ENCODE data around the gene TEPSIN. TPM values are rescaled to one million over a fixed set of nuclear protein-coding genes. Genes with fewer than 3 reads are reported as not detected.

TEPSIN gene
- total and polyA plus RNA-seq, 2 of the 8 experiments (the other 6 are each of a cell fraction or from before 2014, with no cell fraction given): 22.9 to 28.0 TPM

DNA sequence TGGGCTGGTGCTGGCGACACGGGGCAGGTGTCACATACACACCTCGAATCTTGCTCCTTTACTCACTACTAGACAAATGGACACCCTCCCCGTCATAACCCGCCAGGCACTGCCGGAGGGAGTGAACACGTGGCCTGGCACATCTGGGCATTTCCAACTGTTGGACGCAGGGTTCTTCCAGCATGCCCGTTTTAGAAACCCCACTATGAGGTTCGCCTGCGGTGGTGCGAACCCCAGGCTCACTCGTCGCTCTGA lies 9.3 kb downstream of the TEPSIN start:
- POLR2A ChIA-PET (ENCODE audit: partially characterized antibody): interaction anchor here (1.0 to 1.7 kb wide), 4 partner anchors 9 to 279 kb away, joined by 3 to 10 read pairs (median 3); partner anchors contain the start of genes NDUFAF8 and TEPSIN

More for the DNA sequence above, 9.3 kb downstream of the TEPSIN start:
- no peaks in the 10 kb centered on the region; a peak in 1 of 4 replicates for H3K9me3 ChIP-seq (ENCODE audit: insufficient read depth in 2 of 2, low read depth in 1 of 2, low read length in 1 of 2)
- no peak overlapping the region for H3K4me2 ChIP-seq (ENCODE audit: insufficient read depth in 1 of 2, low read depth in 2 of 2, low read length in 2 of 2)
- H3K18ac ChIP-seq (ENCODE audit: extremely low read depth, low read length): no peak overlapping the region
- 94% methylated on average over 14 of the region's 14 CpGs; no CpG with 5 or more reads in 1 of the 2 experiments for WGBS, 2 experiments (ENCODE audit: extremely low coverage in 1 of 2, insufficient coverage in 1 of 2, insufficient read length in 1 of 2, insufficient replicate concordance in 2 of 2, low coverage in 1 of 2, low lambda C conversion rate in 2 of 2, missing lambda C conversion rate in 1 of 2)
- no peaks in the 10 kb centered on the region; the same call in 1 of the 2 replicates for H3K79me1 ChIP-seq (ENCODE audit: low read depth, low read length)
- no peak overlapping the region for H2BK20ac ChIP-seq (ENCODE audit: low read length)
- DNase-seq (ENCODE audit: low read depth in 1 of 2, low spot score in 2 of 2) (no peak), FAIRE-seq (no peak)
- H3K23ac ChIP-seq (ENCODE audit: insufficient read length): no peak overlapping the region
- no peak overlapping the region for H3K9ac ChIP-seq (replicated peaks in 1 of 4; ENCODE audit: extremely low read depth in 1 of 4, low read depth in 3 of 4, low read length in 3 of 4)
- no peak overlapping the region for H2AFZ ChIP-seq (ENCODE audit: low read length)
- no peak overlapping the region for H3K4ac ChIP-seq (replicated peaks; ENCODE audit: insufficient read length, low read depth, low read length)
- CTCF ChIA-PET (ENCODE audit: partially characterized antibody): interaction anchor here (0.6 to 1.7 kb wide), 10 partner anchors 10 to 1601 kb away, joined by 3 to 7 read pairs (median 3); partner anchors contain the start of genes NDUFAF8 and TEPSIN
- H4K5ac ChIP-seq (ENCODE audit: insufficient read length, low read depth, low read length): no peak overlapping the region
- no peaks in the 10 kb centered on the region for H3K79me2 ChIP-seq (ENCODE audit: control insufficient read depth in 1 of 2, insufficient read depth in 2 of 2, low read length in 2 of 2)
- no peak overlapping the region for H2BK120ac ChIP-seq (replicated peaks; ENCODE audit: low read depth, low read length)
- no peak for TF ChIP-seq SP4 (IDR thresholded peaks at IDR 0.05; ENCODE audit: low read length)
- no peak for TF ChIP-seq YY1 (IDR thresholded peaks at IDR 0.05; ENCODE audit: low read depth, low read length)
- TF ChIP-seq CREB1 (IDR thresholded peaks at IDR 0.05): no peak
- TF ChIP-seq RAD21 (IDR thresholded peaks at IDR 0.05 in 1 of 2, conservative IDR thresholded peaks at IDR 0.05 in 1 of 2; ENCODE audit: low read depth in 2 of 2, low read length in 2 of 2): no peak
- no peak for TF ChIP-seq RBBP5 (IDR thresholded peaks at IDR 0.05; ENCODE audit: borderline replicate concordance, low read depth, low read length)
- TF ChIP-seq RNF2 (IDR thresholded peaks at IDR 0.05; ENCODE audit: borderline replicate concordance, low read depth, low read length, missing control alignments, poor library complexity, severe bottlenecking): no peak
- no peak for TF ChIP-seq CHD2 (IDR thresholded peaks at IDR 0.05; ENCODE audit: low read length)
- no peak for TF ChIP-seq POLR2A (IDR thresholded peaks at IDR 0.05; ENCODE audit: control extremely low read depth in 1 of 2, low read depth in 2 of 2, low read length in 2 of 2)
- TF ChIP-seq TAF7 (optimal IDR thresholded peaks at IDR 0.05; ENCODE audit: borderline replicate concordance, low read depth, low read length): no peak
- TF ChIP-seq SIRT6 (IDR thresholded peaks at IDR 0.05; ENCODE audit: low read length): no peak
- TF ChIP-seq BRCA1 (IDR thresholded peaks at IDR 0.05; ENCODE audit: low read depth, low read length): no peak
- TF ChIP-seq BACH1 (IDR thresholded peaks at IDR 0.05; ENCODE audit: low read length): no peak
- H4K20me1 ChIP-seq (replicated peaks in 1 of 2; ENCODE audit: control insufficient read depth in 1 of 2, insufficient read depth in 2 of 2, low read length in 2 of 2): peaks cover 0 to 9% of the 10 kb centered on the region in 2 experiments
- no peak overlapping the region for H2AK5ac ChIP-seq (ENCODE audit: low read depth, low read length)
- H4K91ac ChIP-seq (replicated peaks; ENCODE audit: insufficient read length, low read length): no peak overlapping the region
- no peak overlapping the region for H3K56ac ChIP-seq (replicated peaks; ENCODE audit: insufficient read length, low read depth, low read length)
- H3K27me3 ChIP-seq (replicated peaks in 1 of 4; ENCODE audit: control insufficient read depth in 3 of 4, extremely low read depth in 1 of 4, insufficient read depth in 3 of 4, low read length in 3 of 4): no peaks in the 10 kb centered on the region
- no peak overlapping the region for H2BK12ac ChIP-seq (ENCODE audit: low read depth, low read length)
- H3K36me3 ChIP-seq (ENCODE audit: control insufficient read depth in 2 of 4, insufficient read depth in 4 of 4, low read length in 3 of 4): peaks cover 0 to 18% (median 4%) of the 10 kb centered on the region in 4 experiments; a peak in 5 of 8 replicates
- H3K4me3 ChIP-seq (ENCODE audit: extremely low read depth in 1 of 4, insufficient read depth in 2 of 4, low read depth in 3 of 4, low read length in 4 of 4): no peak overlapping the region
- H3K27ac ChIP-seq (ENCODE audit: low read depth, low read length): no peak overlapping the region
- H3K14ac ChIP-seq (ENCODE audit: insufficient read length): no peak overlapping the region
- no peak overlapping the region for H2BK15ac ChIP-seq (ENCODE audit: low read length)
- no peak overlapping the region for H2BK5ac ChIP-seq (ENCODE audit: low read depth, low read length)
- no peaks in the 10 kb centered on the region for H3K23me2 ChIP-seq (ENCODE audit: low read depth, low read length)
- no peaks in the 10 kb centered on the region for H3K4me1 ChIP-seq (replicated peaks in 1 of 4; ENCODE audit: control insufficient read depth in 3 of 4, insufficient read depth in 4 of 4, low read length in 3 of 4)
- no peak overlapping the region for H4K8ac ChIP-seq (ENCODE audit: extremely low read depth, insufficient read depth, low read length)

Measured in H1 (cell line).